Loucy (cell line): ENCODE measurements around the gene MAP1LC3A.

Experiments
- H2AFZ ChIP-seq: fragments of 200-600 bp; sonication (generic); 2 replicates; pipeline ENCODE4 v1.6.0; 2016; ENCODE audit warnings: antibody characterized with exemption, mild to moderate bottlenecking, low read length, moderate library complexity
- H3F3A ChIP-seq: fragments of 200-600 bp; 2 replicates; pipeline ENCODE4 v1.6.0; 2016; ENCODE audit warnings: antibody characterized with exemption, low read depth, mild to moderate bottlenecking
- H3K27me3 ChIP-seq: fragments of 200-600 bp; sonication (generic); 2 replicates; pipeline ENCODE4 v1.6.1; 2014; ENCODE audit warnings: low read length, mild to moderate bottlenecking; ENCODE audit not compliant: insufficient read depth, poor library complexity, severe bottlenecking
- H3K36me3 ChIP-seq: fragments of 200-600 bp; sonication (generic); 2 replicates; pipeline ENCODE4 v1.6.1; 2016; ENCODE audit warnings: low read length; ENCODE audit not compliant: insufficient read depth
- H3K4me1 ChIP-seq: fragments of 200-600 bp; sonication (generic); 2 replicates; pipeline ENCODE4 v1.5.1; 2014; ENCODE audit warnings: low read length, mild to moderate bottlenecking; ENCODE audit not compliant: insufficient read depth, poor library complexity, severe bottlenecking
- H3K4me2 ChIP-seq: fragments of 200-600 bp; sonication (generic); 2 replicates; pipeline ENCODE4 v1.6.0; 2014; ENCODE audit warnings: antibody characterized with exemption, low read length, low read depth, mild to moderate bottlenecking; ENCODE audit not compliant: poor library complexity, severe bottlenecking
- H3K4me3 ChIP-seq: fragments of 200-600 bp; sonication (generic); 2 replicates; pipeline ENCODE4 v1.5.1; 2014; ENCODE audit warnings: low read length, mild to moderate bottlenecking, mixed read lengths; ENCODE audit not compliant: poor library complexity, severe bottlenecking
- H3K79me2 ChIP-seq: fragments of 200-600 bp; sonication (generic); 2 replicates; pipeline ENCODE4 v1.6.1; 2014; ENCODE audit warnings: low read length; ENCODE audit not compliant: insufficient read depth
- H3K9ac ChIP-seq: fragments of 200-600 bp; sonication (generic); 2 replicates; pipeline ENCODE4 v1.6.0; 2014; ENCODE audit warnings: mild to moderate bottlenecking, low read depth, low read length, moderate library complexity; ENCODE audit not compliant: poor library complexity, severe bottlenecking
- H3K9me2 ChIP-seq: fragments of 200-600 bp; sonication (generic); replicated peaks from 2 replicates; pipeline ENCODE4 v1.6.1; 2016; ENCODE audit warnings: low read depth, low read length, mixed read lengths
- H3K9me3 ChIP-seq: fragments of 200-600 bp; sonication (generic); 2 replicates; pipeline ENCODE4 v1.6.1; 2014; ENCODE audit warnings: mild to moderate bottlenecking, antibody characterized with exemption, low read length, low read depth; ENCODE audit not compliant: insufficient read depth
- H4K20me1 ChIP-seq: fragments of 200-600 bp; sonication (generic); 2 replicates; pipeline ENCODE4 v1.6.0; 2014; ENCODE audit warnings: antibody characterized with exemption, low read length, mild to moderate bottlenecking; ENCODE audit not compliant: insufficient read depth, poor library complexity, severe bottlenecking
- CTCF ChIP-seq: fragments of 200-600 bp; sonication (generic); conservative IDR thresholded peaks from 2 replicates; pipeline ENCODE4 v1.5.1; 2014; ENCODE audit warnings: mild to moderate bottlenecking, antibody characterized with exemption, low read length
- EZH2phosphoT487 ChIP-seq: fragments of 200-600 bp; IDR thresholded peaks from 2 replicates; pipeline ENCODE4 v1.6.1; 2018; ENCODE audit warnings: antibody characterized with exemption, mild to moderate bottlenecking, moderate library complexity, borderline replicate concordance

Gene MAP1LC3A

GRCh38 chr20:34546751-34547181 lies 11.8 kb upstream of the MAP1LC3A start:
- Histone ChIP-seq H2AFZ (no peak overlapping the region), H3F3A (no peaks in the 10 kb centered on the region), H3K4me3 (no peak overlapping the region), H3K9ac (no peak overlapping the region), H3K4me1 (no peaks in the 10 kb centered on the region), H3K9me2 (no peaks in the 10 kb centered on the region), H3K9me3 (no peaks in the 10 kb centered on the region), H4K20me1 (no peaks in the 10 kb centered on the region), H3K4me2 (no peak overlapping the region), H3K79me2 (no peaks in the 10 kb centered on the region), H3K27me3 (no peaks in the 10 kb centered on the region), H3K36me3 (peaks cover 8% of the 10 kb centered on the region; the same call in 1 of the 2 replicates)
- no peak for TF ChIP-seq EZH2phosphoT487

GRCh38 chr20:34547844-34548613 lies 10.5 kb upstream of the MAP1LC3A start:
- no peak overlapping the region for H3K9ac ChIP-seq
- no peaks in the 10 kb centered on the region for H3K9me2 ChIP-seq
- no peaks in the 10 kb centered on the region for H3F3A ChIP-seq
- no peaks in the 10 kb centered on the region for H3K9me3 ChIP-seq
- no peak overlapping the region for H2AFZ ChIP-seq
- no peaks in the 10 kb centered on the region for H3K27me3 ChIP-seq
- H3K79me2 ChIP-seq = no peaks in the 10 kb centered on the region
- TF ChIP-seq CTCF (no peak), EZH2phosphoT487 (no peak)
- H3K4me2 ChIP-seq = no peak overlapping the region
- no peak overlapping the region for H3K4me3 ChIP-seq
- H4K20me1 ChIP-seq = no peaks in the 10 kb centered on the region
- H3K4me1 ChIP-seq = no peaks in the 10 kb centered on the region
- H3K36me3 ChIP-seq = no peaks in the 10 kb centered on the region

- Histone ChIP-seq H3K9me3 (no peaks in the 10 kb centered on the region), H3K27me3 (no peaks in the 10 kb centered on the region), H3K4me1 (no peaks in the 10 kb centered on the region), H3K36me3 (no peaks in the 10 kb centered on the region), H2AFZ (no peak overlapping the region), H3F3A (no peaks in the 10 kb centered on the region), H3K4me2 (no peak overlapping the region), H3K79me2 (no peaks in the 10 kb centered on the region), H3K4me3 (no peak overlapping the region), H4K20me1 (no peaks in the 10 kb centered on the region), H3K9me2 (no peaks in the 10 kb centered on the region), H3K9ac (no peak overlapping the region)
- TF ChIP-seq CTCF (no peak), EZH2phosphoT487 (no peak)
Measured at GRCh38 chr20:34549291-34549928, 9.1 kb upstream of the MAP1LC3A start.
